NB4 (cell line): ENCODE data around the gene NDOR1.

ENCODE experiments used
- MYC ChIP-seq: IDR thresholded peaks from 2 replicates; pipeline ENCODE4 v1.6.1; 2011; ENCODE audit warnings: low read depth, low read length
- TF ChIP-seq, protein P1 (sequence below): IDR thresholded peaks from one replicate; pipeline ENCODE4 v1.5.1; 2012; ENCODE audit warnings: low read depth, low read length

DNA sequence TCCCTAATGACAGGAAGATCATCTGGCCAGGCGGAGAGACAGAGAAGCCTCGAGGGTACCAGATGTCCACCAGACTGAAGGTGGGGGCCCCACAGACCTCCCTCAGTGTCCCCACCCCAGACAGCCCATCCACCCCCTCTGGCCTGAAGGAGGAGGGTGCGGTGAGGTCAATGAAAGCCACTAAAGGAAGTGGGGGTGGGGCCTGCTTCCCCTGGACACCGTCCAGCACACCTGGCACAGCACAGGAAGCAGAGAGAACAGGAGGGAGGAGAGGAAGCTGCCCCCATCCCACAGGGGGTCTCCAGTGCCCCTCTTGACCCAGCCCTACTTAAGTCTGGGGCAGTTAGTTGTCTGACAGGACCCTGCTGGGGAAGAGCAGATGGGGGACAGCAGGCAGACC, 46.9 kb upstream of the NDOR1 start:
- TF ChIP-seq, protein P1, sequence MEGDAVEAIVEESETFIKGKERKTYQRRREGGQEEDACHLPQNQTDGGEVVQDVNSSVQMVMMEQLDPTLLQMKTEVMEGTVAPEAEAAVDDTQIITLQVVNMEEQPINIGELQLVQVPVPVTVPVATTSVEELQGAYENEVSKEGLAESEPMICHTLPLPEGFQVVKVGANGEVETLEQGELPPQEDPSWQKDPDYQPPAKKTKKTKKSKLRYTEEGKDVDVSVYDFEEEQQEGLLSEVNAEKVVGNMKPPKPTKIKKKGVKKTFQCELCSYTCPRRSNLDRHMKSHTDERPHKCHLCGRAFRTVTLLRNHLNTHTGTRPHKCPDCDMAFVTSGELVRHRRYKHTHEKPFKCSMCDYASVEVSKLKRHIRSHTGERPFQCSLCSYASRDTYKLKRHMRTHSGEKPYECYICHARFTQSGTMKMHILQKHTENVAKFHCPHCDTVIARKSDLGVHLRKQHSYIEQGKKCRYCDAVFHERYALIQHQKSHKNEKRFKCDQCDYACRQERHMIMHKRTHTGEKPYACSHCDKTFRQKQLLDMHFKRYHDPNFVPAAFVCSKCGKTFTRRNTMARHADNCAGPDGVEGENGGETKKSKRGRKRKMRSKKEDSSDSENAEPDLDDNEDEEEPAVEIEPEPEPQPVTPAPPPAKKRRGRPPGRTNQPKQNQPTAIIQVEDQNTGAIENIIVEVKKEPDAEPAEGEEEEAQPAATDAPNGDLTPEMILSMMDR, result no peak
- no peak for TF ChIP-seq MYC
